Activated naive CD4-positive, alpha-beta T cell treated with anti-CD3 and anti-CD28 coated beads, Interleukin-2, amount 10 ng/mL, durations not matched to agents 7 days and 5 days (primary cell): ENCODE measurements around the gene GJB6.
"Not testable (repeated sequence)": the region's sequence is repeated elsewhere in the genome, so short reads cannot be mapped to it uniquely, and the experiment has no call there.

Source experiments
- CTCF ChIA-PET: fragments of 350-600 bp; sonication (Branson Sonifier 250); formaldehyde crosslinking; loops from one replicate; lab custom pipeline; 2021; ENCODE audit warnings: antibody characterized with exemption; lab: Charles Lee
- DNase-seq: peaks from one replicate; pipeline ENCODE4 v3.0.0-alpha.2; 2020
- H3K27ac Mint-ChIP-seq: one replicate; pipeline ENCODE4 v1.8.0; 2021; ENCODE audit warnings: mild to moderate bottlenecking, moderate library complexity, mixed read lengths
- H3K27me3 Mint-ChIP-seq: one replicate; pipeline ENCODE4 v1.8.0; 2021; ENCODE audit warnings: mild to moderate bottlenecking, mixed read lengths
- H3K36me3 Mint-ChIP-seq: one replicate; pipeline ENCODE4 v1.8.0; 2021; ENCODE audit warnings: mixed read lengths
- H3K4me1 Mint-ChIP-seq: one replicate; pipeline ENCODE4 v1.8.0; 2021; ENCODE audit warnings: mixed read lengths
- H3K4me3 Mint-ChIP-seq: one replicate; pipeline ENCODE4 v1.8.0; 2021; ENCODE audit warnings: mild to moderate bottlenecking, moderate library complexity, mixed read lengths
- H3K9me3 Mint-ChIP-seq: one replicate; pipeline ENCODE4 v1.8.0; 2021; ENCODE audit warnings: mixed read lengths

Gene GJB6

DNA sequence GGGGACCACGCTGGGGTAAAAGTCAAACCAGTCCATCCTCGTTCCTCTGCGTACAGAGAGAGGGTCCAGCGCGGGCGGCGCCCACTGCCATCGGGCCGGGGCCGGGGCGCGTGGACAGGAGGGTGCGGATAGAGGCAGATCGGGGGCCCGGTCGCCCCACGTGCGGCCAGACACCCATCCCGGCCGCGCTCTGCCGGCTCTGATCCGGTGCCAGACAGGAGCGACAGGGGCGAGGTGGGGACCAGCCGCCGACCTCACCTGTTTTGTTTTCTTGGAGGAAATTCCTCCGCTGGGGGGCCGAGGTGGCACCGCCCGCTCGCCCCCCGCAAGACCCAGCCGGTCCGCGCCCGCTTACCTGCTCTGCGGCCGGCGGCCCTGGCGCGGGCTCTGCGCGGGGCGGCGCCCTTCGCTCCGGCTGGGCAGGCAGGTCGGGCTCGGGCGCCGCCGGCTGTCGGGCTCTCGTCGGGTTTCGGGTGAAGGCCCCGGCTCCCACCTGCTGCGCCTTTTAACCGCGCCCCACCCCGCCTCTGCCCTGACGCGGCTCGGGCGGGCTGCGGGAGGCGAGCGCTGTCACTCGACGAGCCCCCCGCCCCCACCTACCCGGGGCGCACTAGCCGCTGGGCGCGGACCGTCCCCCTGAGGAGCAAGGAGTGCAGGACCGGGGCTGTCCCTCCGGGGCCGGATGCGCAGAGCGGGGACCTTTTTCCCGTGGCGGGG lies at the start of gene GJB6:
Gene GJB6 (minus strand): TSS at position 481 of the 717 bp plus-strand sequence. CDS start 8,839 bp downstream, outside the sequence.
- Mint-ChIP-seq H3K27ac (peak within 1 kb of the TSS; percentile 72), H3K27me3 (peaks cover 74% of the 10 kb centered on the region), H3K9me3 (no peaks in the 10 kb centered on the region), H3K4me1 (peaks cover 23% of the 10 kb centered on the region), H3K36me3 (peaks cover 2% of the 10 kb centered on the region), H3K4me3 (peak within 1 kb of the TSS; percentile 78)
- CTCF ChIA-PET: no interaction called here
- DNase-seq: peak; percentile 64

DNA sequence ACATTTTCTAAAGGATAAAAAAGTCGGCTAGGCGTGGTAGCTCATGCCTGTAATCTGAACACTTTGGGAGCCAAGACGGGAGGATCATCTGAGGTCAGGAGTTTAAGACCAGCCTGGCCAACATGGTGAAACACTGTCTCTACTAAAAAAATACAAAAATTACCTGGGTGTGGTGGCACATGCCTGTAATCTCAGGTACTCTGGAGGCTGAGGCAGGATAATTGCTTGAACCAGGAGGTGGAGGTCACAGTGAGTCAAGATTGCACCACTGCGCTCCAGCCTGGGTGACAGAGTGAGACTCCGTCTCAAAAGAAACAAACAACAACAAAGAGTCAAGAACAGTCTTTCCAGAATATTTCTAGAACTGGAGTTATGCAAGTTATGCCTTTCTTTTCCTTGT lies 44.8 kb upstream of the GJB6 start:
- CTCF ChIA-PET: not testable (repeated sequence)

DNA sequence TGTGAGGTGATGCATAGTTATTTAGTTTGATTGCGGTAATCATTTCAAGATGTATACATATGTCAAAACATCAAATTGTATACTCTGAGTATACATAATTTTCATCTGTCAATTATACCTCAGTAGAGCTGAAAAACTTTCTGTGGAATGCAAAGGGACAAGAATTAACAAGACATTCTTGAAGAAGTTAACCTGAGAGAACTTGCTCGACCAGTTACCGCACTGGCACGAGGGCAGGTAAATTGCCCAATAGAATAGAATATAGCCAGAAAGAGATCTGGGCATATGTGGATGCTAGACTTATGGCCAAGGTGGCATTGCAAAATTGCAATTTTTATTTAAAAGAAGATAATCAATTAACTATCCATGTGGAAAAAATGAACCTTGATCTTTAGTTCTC lies 42.3 kb upstream of the GJB6 start:
- no peak for DNase-seq
- Mint-ChIP-seq H3K36me3 (no peaks in the 10 kb centered on the region), H3K27ac (no peak overlapping the region), H3K4me1 (no peaks in the 10 kb centered on the region), H3K9me3 (no peaks in the 10 kb centered on the region), H3K4me3 (no peak overlapping the region), H3K27me3 (peaks cover 29% of the 10 kb centered on the region)
- CTCF ChIA-PET: no interaction called here

More for the DNA sequence above, 44.8 kb upstream of the GJB6 start:
- H3K4me1 Mint-ChIP-seq, H3K9me3 Mint-ChIP-seq, H3K36me3 Mint-ChIP-seq, DNase-seq, H3K27ac Mint-ChIP-seq, H3K4me3 Mint-ChIP-seq: not testable (repeated sequence)
- peaks cover 16% of the 10 kb centered on the region for H3K27me3 Mint-ChIP-seq

DNA sequence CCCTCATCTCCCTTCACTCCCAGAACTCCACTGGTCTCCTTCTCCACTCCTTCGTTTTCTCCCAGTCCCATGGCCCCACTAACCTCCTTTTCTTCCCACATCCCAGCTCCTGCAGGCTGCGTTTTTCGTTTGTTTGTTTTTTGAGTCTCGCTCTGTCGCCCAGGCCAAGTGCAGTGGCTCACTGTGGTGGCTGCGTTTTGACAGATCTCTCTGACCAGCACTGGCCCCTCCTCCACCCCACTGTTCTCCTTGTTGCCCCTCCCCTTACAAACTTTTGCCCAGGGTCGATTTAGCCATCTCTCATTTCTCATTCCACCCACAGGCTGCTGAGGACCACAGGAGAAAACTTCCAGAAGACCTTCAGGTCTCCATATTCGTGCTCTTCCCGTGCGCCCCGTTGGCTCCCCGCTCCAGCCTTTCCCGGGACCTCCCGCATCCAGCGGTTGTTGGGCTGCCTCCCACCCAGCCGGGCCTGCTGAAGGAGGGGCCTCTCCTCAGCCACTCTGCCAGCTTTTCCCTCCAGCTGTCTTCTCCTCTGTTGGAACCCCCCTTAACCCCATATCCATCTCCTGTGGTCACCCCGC lies 40.6 kb upstream of the GJB6 start:
- Mint-ChIP-seq H3K4me3 (no peak overlapping the region), H3K27me3 (peaks cover 29% of the 10 kb centered on the region), H3K4me1 (no peaks in the 10 kb centered on the region), H3K36me3 (no peaks in the 10 kb centered on the region), H3K9me3 (no peaks in the 10 kb centered on the region), H3K27ac (no peak overlapping the region)
- no peak for DNase-seq
- CTCF ChIA-PET: no interaction called here

DNA sequence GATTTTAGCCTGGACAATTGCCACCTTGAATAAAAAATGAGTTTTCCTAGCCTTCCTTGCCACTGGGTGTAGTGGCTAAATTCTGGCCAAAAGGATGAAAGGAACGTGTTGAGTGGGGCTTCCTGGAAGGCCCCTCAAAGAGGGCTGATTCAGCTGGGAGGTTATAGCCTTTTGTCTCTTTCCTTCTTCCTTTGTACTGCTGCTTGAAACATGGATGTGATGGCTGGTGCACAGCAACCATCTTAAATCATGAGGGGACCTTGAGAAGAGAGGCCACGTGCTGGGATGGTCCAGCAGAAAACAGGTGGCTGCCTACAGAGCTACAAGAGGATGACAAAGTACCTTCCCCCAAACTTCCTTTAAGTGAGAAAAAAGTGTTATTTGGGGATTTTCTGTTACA lies 40.0 kb upstream of the GJB6 start:
- no peak for DNase-seq
- CTCF ChIA-PET: no interaction called here

DNA sequence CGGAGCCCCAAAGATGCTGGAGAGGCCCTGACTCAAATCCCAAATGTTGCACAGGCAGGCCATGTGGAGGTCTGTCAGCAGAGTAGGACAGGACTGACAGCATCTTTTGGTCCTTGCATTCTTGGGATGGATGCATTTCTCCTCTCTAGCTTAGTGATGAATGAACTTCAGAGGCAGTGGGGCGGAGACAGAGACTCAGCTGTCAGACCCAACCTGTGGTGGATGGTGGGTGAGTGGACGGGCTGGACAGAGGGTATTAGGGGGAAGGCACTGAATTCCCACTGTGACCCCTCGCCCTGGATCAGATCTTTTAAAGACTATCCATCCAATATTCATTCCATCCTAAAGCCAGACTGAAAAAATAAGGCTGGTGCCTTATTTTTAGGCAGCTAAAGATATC lies 39.3 kb upstream of the GJB6 start:
- DNase-seq: no peak
- CTCF ChIA-PET: no interaction called here
- Mint-ChIP-seq H3K27me3 (peaks cover 33% of the 10 kb centered on the region), H3K36me3 (no peaks in the 10 kb centered on the region), H3K4me1 (no peaks in the 10 kb centered on the region), H3K27ac (no peak overlapping the region), H3K4me3 (no peak overlapping the region), H3K9me3 (no peaks in the 10 kb centered on the region)

More for the DNA sequence above, 40.0 kb upstream of the GJB6 start:
- no peaks in the 10 kb centered on the region for H3K36me3 Mint-ChIP-seq
- H3K27me3 Mint-ChIP-seq: peaks cover 29% of the 10 kb centered on the region
- no peak overlapping the region for H3K27ac Mint-ChIP-seq
- no peak overlapping the region for H3K4me3 Mint-ChIP-seq
- H3K9me3 Mint-ChIP-seq: no peaks in the 10 kb centered on the region
- no peaks in the 10 kb centered on the region for H3K4me1 Mint-ChIP-seq

DNA sequence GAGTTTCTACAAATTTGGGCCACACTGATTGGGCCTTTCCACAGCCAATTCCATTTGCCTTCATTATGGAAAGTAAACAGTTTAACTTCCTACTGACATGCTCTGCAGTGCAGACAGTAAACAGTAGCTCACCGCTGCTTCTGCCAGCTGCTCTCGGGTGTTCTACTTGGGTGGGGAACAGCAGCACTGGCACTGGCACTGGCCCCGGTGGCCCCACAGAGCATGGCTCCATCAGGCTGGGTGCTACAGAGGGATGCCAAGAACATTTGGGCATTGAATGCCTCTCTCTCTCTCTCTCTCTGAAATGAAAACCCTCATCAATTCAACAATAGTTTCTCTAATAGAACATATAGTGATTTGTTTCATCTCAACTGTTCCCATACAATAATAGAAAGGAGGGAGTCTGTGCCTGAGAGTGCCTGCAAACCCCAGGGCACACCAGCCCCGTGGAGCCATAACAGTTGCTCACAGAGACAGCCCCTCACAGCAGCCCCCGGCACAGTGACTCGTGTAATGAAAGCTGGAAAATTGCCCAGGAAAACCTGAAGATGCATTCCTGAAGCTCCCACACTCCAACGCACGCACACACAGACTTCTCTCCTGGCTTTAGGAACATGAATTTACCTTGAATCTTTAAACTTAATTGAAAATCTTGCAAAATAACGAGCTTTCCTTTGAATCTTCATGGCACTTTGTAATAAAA lies 38.2 kb upstream of the GJB6 start:
- H3K9me3 Mint-ChIP-seq: no peaks in the 10 kb centered on the region
- no peak overlapping the region for H3K4me3 Mint-ChIP-seq
- no peaks in the 10 kb centered on the region for H3K4me1 Mint-ChIP-seq
- H3K27ac Mint-ChIP-seq: no peak overlapping the region
- H3K27me3 Mint-ChIP-seq: peaks cover 35% of the 10 kb centered on the region
- CTCF ChIA-PET: no interaction called here
- DNase-seq: no peak
- no peaks in the 10 kb centered on the region for H3K36me3 Mint-ChIP-seq

DNA sequence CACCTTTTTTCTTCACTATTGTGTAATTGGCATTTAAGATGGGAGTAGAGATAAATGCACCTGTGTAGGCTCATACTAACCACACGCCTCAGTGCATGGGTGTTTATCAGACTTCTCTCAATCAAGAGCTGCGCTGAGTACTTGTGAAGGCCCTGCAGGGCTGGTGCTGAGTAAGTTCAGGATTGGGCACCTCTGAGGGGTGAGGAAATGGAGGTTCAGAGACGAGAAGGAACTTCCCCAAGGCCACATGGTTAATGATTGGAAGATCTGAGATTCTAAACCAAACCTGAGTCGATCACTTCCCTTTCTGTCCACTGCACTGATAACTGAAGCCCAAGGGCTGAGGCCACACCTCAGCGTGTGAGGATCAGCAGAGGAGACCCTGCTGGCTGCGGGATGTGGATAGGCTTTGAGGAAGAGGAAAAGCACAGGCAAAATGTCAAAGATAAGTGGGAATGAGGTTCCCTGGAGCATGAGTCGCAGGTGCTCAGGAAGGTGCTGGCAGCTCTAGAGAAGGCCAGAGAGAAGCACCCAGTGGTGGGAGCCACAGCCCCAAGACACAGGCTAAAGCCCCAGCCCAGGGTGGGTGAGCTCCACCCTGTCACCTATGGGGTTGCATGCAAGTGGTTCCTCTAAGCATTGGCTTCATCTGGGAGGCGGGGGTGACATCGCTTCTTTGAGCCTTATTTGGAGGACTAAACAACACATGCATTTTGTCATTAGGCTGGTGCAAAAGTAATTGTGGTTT lies 32.3 kb upstream of the GJB6 start:
- CTCF ChIA-PET: no interaction called here
- peaks cover 10% of the 10 kb centered on the region for H3K4me1 Mint-ChIP-seq
- no peak for DNase-seq
- H3K27ac Mint-ChIP-seq: no peak overlapping the region
- H3K4me3 Mint-ChIP-seq: no peak overlapping the region
- no peaks in the 10 kb centered on the region for H3K36me3 Mint-ChIP-seq
- no peaks in the 10 kb centered on the region for H3K9me3 Mint-ChIP-seq
- peaks cover 17% of the 10 kb centered on the region for H3K27me3 Mint-ChIP-seq

DNA sequence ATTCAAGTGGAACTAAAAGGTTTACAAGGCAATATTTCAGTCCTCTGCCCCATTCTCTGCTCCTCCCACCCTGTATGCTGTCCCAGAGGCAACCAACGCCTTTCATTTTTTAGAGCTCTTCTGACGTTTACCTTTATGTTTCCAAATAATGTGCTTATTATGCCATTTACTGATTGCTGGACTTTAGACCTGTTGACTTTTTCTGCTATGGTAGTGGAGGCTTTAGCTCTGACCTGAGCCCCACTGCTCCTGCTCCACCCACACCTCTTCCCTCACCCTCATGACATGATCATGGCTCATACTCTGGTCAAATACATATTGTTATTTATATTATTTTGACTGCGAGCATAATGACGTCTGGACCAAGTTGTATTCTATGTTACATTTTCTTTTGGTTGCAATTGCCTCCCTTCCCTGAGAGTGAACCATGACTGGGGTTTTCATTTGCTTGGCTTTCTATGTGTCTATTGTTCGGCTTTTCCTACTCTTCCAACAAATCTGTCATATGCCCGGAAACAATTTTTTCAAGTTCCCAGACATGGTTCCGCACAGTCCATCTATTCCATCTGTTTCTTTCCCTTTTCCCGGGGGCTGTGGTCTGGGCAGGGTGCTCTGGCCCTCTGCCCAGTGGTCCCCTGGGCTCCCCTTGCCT lies 31.4 kb upstream of the GJB6 start:
- Mint-ChIP-seq H3K36me3 (no peaks in the 10 kb centered on the region), H3K27ac (no peak overlapping the region), H3K27me3 (peaks cover 18% of the 10 kb centered on the region), H3K9me3 (no peaks in the 10 kb centered on the region), H3K4me1 (peaks cover 10% of the 10 kb centered on the region), H3K4me3 (no peak overlapping the region)
- DNase-seq: no peak
- CTCF ChIA-PET: no interaction called here

DNA sequence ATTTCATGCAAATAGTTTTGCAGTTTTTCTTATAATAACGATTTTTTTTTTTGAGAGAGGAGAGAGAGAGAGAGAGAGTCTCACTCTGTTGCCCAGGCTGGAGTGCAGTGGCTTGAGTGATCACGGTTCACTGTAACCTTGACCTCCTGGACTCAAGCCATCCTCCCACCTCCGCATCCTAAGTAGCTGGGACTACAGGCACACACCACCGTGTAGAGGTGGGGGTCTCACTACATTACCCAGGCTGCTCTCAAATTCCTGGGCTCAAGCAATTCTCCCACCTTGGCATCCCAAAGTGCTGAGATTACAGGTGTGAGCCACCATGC lies 26.8 kb upstream of the GJB6 start:
- Mint-ChIP-seq H3K4me3 (no peak overlapping the region), H3K9me3 (no peaks in the 10 kb centered on the region), H3K36me3 (no peaks in the 10 kb centered on the region), H3K4me1 (peaks cover 4% of the 10 kb centered on the region), H3K27ac (no peak overlapping the region), H3K27me3 (peaks cover 24% of the 10 kb centered on the region)
- no peak for DNase-seq
- CTCF ChIA-PET: no interaction called here

DNA sequence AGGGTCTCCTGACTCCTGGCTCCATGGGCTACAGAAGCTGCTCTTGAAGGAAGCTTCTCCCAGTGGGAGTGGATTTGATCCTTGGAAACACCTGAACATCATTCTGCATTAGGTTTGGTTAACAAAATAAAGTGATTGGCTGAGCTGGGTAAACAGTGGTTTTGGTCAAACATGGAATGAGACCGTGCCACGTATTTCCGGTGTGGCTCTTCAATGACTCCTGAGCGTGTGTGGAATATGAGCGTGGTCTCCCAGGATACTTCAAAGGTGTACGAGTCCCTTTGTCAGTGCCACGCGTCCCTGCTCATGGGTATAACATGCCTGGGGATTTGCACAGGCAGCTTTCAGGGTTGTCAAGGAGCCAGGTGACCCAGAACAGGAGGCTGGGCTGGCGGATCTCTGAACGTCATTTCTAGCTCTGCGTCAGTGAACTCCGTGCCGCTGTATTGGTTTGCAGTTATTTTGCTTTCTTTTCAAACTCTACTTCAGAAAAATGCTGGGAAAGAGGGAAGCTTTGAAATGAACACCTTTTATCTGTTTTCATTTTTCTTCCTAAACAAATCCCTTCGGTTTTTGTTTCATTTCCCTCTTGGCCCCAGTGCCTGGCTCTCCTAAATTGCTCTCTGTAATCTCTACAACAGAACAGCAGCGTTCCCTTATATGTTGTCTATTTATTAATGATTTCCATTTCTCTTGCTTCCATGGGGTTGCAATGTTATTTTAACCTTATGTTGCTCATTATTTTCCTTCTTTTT lies 26.3 kb upstream of the GJB6 start:
- no peak overlapping the region for H3K4me3 Mint-ChIP-seq
- H3K27me3 Mint-ChIP-seq: peaks cover 19% of the 10 kb centered on the region
- no peaks in the 10 kb centered on the region for H3K9me3 Mint-ChIP-seq
- no peaks in the 10 kb centered on the region for H3K4me1 Mint-ChIP-seq
- no peak for DNase-seq
- no peak overlapping the region for H3K27ac Mint-ChIP-seq
- CTCF ChIA-PET: no interaction called here
- no peaks in the 10 kb centered on the region for H3K36me3 Mint-ChIP-seq

DNA sequence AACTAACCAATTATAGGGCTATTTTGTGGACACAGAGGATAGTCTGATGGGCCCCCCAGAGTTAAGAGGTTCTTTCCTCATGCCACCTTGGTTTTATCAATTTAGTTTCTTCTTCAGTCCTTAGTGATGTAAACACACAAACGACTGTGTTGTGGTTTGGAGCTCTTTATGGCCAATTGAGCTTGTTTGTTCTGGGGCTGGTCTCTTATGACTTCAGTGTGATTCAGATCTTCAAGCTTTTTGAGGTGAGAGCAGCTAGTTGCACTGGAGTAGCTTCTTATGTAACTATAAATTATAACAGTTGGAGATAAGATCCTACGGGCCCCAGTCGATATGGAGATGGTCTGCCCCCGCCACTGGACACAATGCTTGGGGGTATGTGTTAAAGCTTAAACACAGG lies 22.0 kb upstream of the GJB6 start:
- Mint-ChIP-seq H3K4me3 (no peak overlapping the region), H3K27ac (no peak overlapping the region), H3K9me3 (no peaks in the 10 kb centered on the region), H3K27me3 (peaks cover 27% of the 10 kb centered on the region), H3K36me3 (no peaks in the 10 kb centered on the region), H3K4me1 (no peaks in the 10 kb centered on the region)
- CTCF ChIA-PET: no interaction called here
- no peak for DNase-seq

DNA sequence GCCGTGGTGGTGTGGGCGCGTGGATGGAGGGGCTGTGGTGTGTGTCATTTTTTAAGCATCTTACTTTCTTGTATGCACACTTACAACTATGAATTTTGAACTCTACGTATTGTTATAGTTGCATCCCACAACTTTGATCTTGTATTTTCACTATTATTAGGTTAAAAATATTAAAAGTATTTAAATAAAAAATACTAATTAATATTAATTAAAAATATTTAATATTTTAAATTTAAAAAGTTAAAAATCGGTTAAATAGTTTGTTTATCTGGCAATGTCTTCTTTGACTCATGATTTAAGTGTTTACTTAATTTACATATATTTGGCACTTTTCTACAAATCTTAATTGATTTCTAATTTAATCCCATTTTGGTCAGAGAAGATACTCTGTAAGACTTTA lies 17.8 kb upstream of the GJB6 start:
- H3K27me3 Mint-ChIP-seq: peaks cover 17% of the 10 kb centered on the region
- no peaks in the 10 kb centered on the region for H3K36me3 Mint-ChIP-seq
- H3K4me1 Mint-ChIP-seq: no peaks in the 10 kb centered on the region
- H3K4me3 Mint-ChIP-seq: no peak overlapping the region
- no peak overlapping the region for H3K27ac Mint-ChIP-seq
- no peak for DNase-seq
- CTCF ChIA-PET: no interaction called here
- H3K9me3 Mint-ChIP-seq: no peaks in the 10 kb centered on the region
